ENCODE results near the gene INTS6.

DNA sequence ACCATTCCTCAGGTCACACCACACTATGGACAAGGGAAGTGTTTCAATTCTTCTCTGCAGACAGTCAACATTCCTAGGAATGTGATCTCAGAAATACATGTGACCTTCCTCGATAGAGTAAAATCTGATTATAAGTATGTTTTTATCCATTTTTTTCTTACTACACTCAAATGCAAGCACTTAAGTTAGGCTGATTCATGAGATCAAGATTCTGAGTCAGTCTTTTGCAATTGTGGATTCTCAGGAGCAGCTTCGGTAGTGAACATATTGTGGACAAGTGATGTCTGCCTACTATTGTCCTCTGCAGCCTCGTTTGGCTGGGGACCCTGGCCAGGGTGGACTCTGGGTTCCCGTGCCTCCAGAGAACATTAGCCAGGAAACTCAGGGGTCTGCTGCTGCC lies 110.1 kb downstream of the INTS6 start:
- TF ChIP-seq CTCF (conservative IDR thresholded peaks at IDR 0.05; ENCODE audit: low read length), result no peak
- no peak for TF ChIP-seq EZH2phosphoT487 (IDR thresholded peaks at IDR 0.05; ENCODE audit: borderline replicate concordance, low read depth, low read length)

Measured in OCI-LY7 (cell line).